CD4-positive, alpha-beta T cell treated with Interleukin-4 for 1 hour (primary cell): ENCODE results near the gene PNCK.
"Not testable (repeated sequence)": the region's sequence is repeated elsewhere in the genome, so short reads cannot be mapped to it uniquely, and the experiment has no call there.

Experiments used
- DNase-seq, 2 donors: peaks; one replicate each; pipeline ENCODE4 v3.0.0-alpha.2; 2020 to 2022

The PNCK gene

GRCh38 chrX:153673428-153674218 is at the start of gene PNCK:
PNCK (minus strand) TSS chrX:153673813; CDS start chrX:153673076, 737 bp downstream.
- no peak for DNase-seq

- DNase-seq, result no peak
Observed at GRCh38 chrX:153722704-153723350, 49.2 kb upstream of the PNCK start.

- no peak for DNase-seq
Observed at GRCh38 chrX:153719701-153720100, 46.1 kb upstream of the PNCK start.

GRCh38 chrX:153719238-153719637 is 45.6 kb upstream of the PNCK start:
- DNase-seq, result no peak

GRCh38 chrX:153717445-153717844 is 43.8 kb upstream of the PNCK start:
- DNase-seq, result no peak

GRCh38 chrX:153714256-153714655 is 40.6 kb upstream of the PNCK start:
- no peak for DNase-seq

- DNase-seq, result no peak
Observed at GRCh38 chrX:153709726-153710674, 36.4 kb upstream of the PNCK start.

GRCh38 chrX:153708415-153708814 is 34.8 kb upstream of the PNCK start:
- DNase-seq, result peak; percentile 38 to 51

- no peak for DNase-seq
Observed at GRCh38 chrX:153707406-153707805, 33.8 kb upstream of the PNCK start.

- DNase-seq, result no peak
Observed at GRCh38 chrX:153706799-153707198, 33.2 kb upstream of the PNCK start.

- DNase-seq, result not testable (repeated sequence)
Observed at GRCh38 chrX:153705403-153706060, 31.9 kb upstream of the PNCK start.

- DNase-seq, result not testable (repeated sequence)
Observed at GRCh38 chrX:153704631-153705402, 31.2 kb upstream of the PNCK start.

- DNase-seq, result no peak
Observed at GRCh38 chrX:153704021-153704526, 30.5 kb upstream of the PNCK start.

- no peak for DNase-seq
Observed at GRCh38 chrX:153703036-153703370, 29.4 kb upstream of the PNCK start.

- no peak for DNase-seq
Observed at GRCh38 chrX:153702336-153703035, 28.9 kb upstream of the PNCK start.

- no peak for DNase-seq
Observed at GRCh38 chrX:153701706-153702105, 28.1 kb upstream of the PNCK start.

GRCh38 chrX:153700967-153701366 is 27.4 kb upstream of the PNCK start:
- no peak for DNase-seq

- no peak for DNase-seq
Observed at GRCh38 chrX:153700376-153700945, 26.8 kb upstream of the PNCK start.

GRCh38 chrX:153699784-153700371 is 26.3 kb upstream of the PNCK start:
- DNase-seq, result not testable (repeated sequence)

- not testable (repeated sequence) for DNase-seq
Observed at GRCh38 chrX:153699210-153699783, 25.7 kb upstream of the PNCK start.
